ENCODE results near the gene ASPG. TPM values are rescaled to one million over a fixed set of nuclear protein-coding genes. Genes with fewer than 3 reads are reported as not detected.

Gene ASPG
- total RNA-seq, 4 donors from 2014 or later, result 12.2 to 78.2 (median 40.8) TPM

GRCh38 chr14:104154246-104154645, 68.7 kb downstream of the ASPG start:
- H3K4me1 ChIP-seq, result peaks cover 4 to 31% (median 10%) of the 10 kb centered on the region in 3 donors
- no peaks in the 10 kb centered on the region for H3K36me3 ChIP-seq
- no peak overlapping the region for H3K4me3 ChIP-seq
- TF ChIP-seq, protein P1, sequence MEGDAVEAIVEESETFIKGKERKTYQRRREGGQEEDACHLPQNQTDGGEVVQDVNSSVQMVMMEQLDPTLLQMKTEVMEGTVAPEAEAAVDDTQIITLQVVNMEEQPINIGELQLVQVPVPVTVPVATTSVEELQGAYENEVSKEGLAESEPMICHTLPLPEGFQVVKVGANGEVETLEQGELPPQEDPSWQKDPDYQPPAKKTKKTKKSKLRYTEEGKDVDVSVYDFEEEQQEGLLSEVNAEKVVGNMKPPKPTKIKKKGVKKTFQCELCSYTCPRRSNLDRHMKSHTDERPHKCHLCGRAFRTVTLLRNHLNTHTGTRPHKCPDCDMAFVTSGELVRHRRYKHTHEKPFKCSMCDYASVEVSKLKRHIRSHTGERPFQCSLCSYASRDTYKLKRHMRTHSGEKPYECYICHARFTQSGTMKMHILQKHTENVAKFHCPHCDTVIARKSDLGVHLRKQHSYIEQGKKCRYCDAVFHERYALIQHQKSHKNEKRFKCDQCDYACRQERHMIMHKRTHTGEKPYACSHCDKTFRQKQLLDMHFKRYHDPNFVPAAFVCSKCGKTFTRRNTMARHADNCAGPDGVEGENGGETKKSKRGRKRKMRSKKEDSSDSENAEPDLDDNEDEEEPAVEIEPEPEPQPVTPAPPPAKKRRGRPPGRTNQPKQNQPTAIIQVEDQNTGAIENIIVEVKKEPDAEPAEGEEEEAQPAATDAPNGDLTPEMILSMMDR (IDR thresholded peaks at IDR 0.05), result no peak
- TF ChIP-seq POLR2A (IDR thresholded peaks at IDR 0.05), result no peak
- no peaks in the 10 kb centered on the region for H3K9me3 ChIP-seq
- intact Hi-C loops (cut with DNase I), result no loop called here
- DNase-seq, result no peak
- H3K27ac ChIP-seq, result no peak overlapping the region
- 40 to 100% methylated on average over 1 of the region's 15 CpGs for WGBS, 2 donors
- peaks cover 0 to 11% (median 0%) of the 10 kb centered on the region in 4 donors for H3K27me3 ChIP-seq

DNA sequence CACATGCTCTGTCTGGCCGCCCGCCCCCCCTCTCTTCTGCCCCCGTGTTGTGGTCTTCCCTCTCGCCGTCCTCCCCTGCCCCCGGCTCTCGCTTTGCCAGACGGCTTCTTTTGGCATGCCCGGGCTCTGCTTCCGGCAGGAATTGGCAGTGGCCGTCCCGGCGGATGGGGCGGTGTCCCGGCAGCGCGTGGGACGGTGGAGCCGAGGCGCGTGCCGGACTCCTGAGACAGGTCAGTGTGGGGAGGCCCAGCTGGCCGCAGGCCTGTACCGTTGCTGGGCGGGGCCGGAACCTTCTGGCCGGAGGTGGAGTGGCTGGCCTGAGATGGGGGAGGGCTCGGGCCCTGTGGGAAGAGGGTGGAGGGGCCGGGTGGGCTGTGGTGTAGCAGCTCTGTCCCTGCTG, 70.0 kb downstream of the ASPG start:
- Histone ChIP-seq H3K9me3 (no peaks in the 10 kb centered on the region), H3K4me1 (peaks cover under 1 to 20% (median 2%) of the 10 kb centered on the region in 3 donors), H3K36me3 (no peaks in the 10 kb centered on the region), H3K4me3 (no peak overlapping the region), H3K27me3 (peaks cover 0 to 5% (median 0%) of the 10 kb centered on the region in 4 donors), H3K27ac (no peak overlapping the region)
- 68% methylated on average over 5 of the region's 29 CpGs; no CpG with 5 or more reads in 1 of the 2 donors for WGBS, 2 donors
- DNase-seq, result no peak
- TF ChIP-seq, protein P1 (IDR thresholded peaks at IDR 0.05), result no peak
- no peak for TF ChIP-seq POLR2A (IDR thresholded peaks at IDR 0.05)
- intact Hi-C loops (cut with DNase I), result no loop called here

- Histone ChIP-seq H3K4me3 (no peak overlapping the region), H3K9me3 (no peaks in the 10 kb centered on the region), H3K4me1 (peaks cover 0 to 14% (median 0%) of the 10 kb centered on the region in 3 donors), H3K27me3 (no peaks in the 10 kb centered on the region), H3K27ac (no peak overlapping the region), H3K36me3 (no peaks in the 10 kb centered on the region)
- intact Hi-C loops (cut with DNase I), result no loop called here
- 72% methylated on average over 3 of the region's 5 CpGs; no CpG with 5 or more reads in 1 of the 2 donors for WGBS, 2 donors
- TF ChIP-seq, protein P1 (IDR thresholded peaks at IDR 0.05), result no peak
- TF ChIP-seq POLR2A (IDR thresholded peaks at IDR 0.05), result no peak
- no peak for DNase-seq
These were observed 70.6 kb downstream of the ASPG start for GRCh38 chr14:104156142-104156541.

DNA sequence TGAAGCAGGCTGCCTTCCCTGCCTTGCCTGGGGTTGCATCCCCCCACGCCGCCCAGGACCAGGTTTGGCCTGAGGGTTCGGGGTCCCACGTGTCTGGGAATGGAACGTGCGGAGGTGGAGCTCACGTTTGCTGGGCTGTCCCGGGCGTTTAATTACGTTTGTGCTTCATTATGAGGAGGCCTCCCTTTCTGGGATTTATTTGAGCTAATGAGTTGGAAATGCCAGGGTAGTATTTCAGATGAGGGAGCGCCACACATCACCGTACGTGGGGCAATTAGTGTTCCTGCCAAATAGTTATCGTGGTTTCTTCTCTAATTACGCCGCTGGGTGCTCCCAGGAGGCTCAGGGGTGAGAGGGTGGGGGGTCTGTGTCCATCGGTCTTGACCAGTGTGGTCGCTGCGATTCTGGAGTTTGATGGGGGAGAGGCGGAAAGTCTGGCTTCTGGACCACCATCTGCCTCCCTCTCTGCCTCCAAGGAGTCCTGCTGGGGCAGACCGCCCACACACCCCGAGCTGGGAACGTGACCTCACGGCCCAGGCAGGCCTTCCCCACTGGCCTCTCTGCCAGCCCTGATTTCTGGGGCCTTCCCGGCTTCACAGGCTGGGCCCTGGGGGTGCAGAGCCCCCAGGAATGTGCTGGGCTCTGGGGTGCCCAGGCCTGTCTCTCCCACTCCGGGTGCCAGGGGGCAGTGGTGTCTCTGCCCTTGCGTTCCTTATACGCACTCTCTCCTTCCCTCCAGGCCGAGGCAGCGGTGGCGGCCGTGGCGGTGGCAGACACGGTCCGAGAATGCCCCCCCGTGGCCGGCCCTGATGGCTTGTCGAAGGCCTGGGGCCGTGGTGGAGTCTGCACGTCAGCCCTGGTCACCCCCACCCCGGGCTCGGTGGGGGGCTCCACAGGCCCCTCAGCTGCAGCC, 71.8 kb downstream of the ASPG start:
- intact Hi-C loops (cut with DNase I), result no loop called here
- Histone ChIP-seq H3K4me1 (peaks cover 0 to 14% (median 0%) of the 10 kb centered on the region in 3 donors), H3K4me3 (no peak overlapping the region), H3K27me3 (no peaks in the 10 kb centered on the region), H3K27ac (no peak overlapping the region), H3K9me3 (no peaks in the 10 kb centered on the region), H3K36me3 (no peaks in the 10 kb centered on the region)
- no peak for DNase-seq
- no peak for TF ChIP-seq POLR2A (IDR thresholded peaks at IDR 0.05)
- TF ChIP-seq, protein P1 (IDR thresholded peaks at IDR 0.05), result no peak
- 77 to 81% methylated on average over 11 to 13 of the region's 42 CpGs for WGBS, 2 donors

Measured in esophagus squamous epithelium (tissue), 5 donors.